Hepatocyte (in vitro differentiated cells): ENCODE measurements around the gene KLC3. TPM values are rescaled to one million over a fixed set of nuclear protein-coding genes. Genes with fewer than 3 reads are reported as not detected.

Experiments
- DNase-seq: peaks from one replicate; pipeline ENCODE4 v3.0.0-alpha.2; 2016; ENCODE audit warnings: low spot score
- H2AFZ ChIP-seq: fragments of 200-600 bp; sonication (generic); 2 replicates; pipeline ENCODE4 v1.6.0; 2016; ENCODE audit warnings: antibody characterized with exemption, mild to moderate bottlenecking
- H3K27ac ChIP-seq: fragments of 200-600 bp; sonication (generic); 2 replicates; pipeline ENCODE4 v1.5.1; 2016; ENCODE audit warnings: mild to moderate bottlenecking
- H3K27me3 ChIP-seq: fragments of 200-600 bp; sonication (generic); 2 replicates; pipeline ENCODE4 v1.6.1; 2016
- H3K36me3 ChIP-seq: fragments of 200-600 bp; sonication (generic); replicated peaks from 2 replicates; pipeline ENCODE4 v1.5.1; 2016; ENCODE audit warnings: low read depth; ENCODE audit not compliant: insufficient read depth
- H3K4me1 ChIP-seq: fragments of 200-600 bp; sonication (generic); 2 replicates; pipeline ENCODE4 v1.5.1; 2016; ENCODE audit warnings: mild to moderate bottlenecking, moderate library complexity; ENCODE audit not compliant: insufficient read depth
- H3K4me2 ChIP-seq: fragments of 200-600 bp; sonication (generic); 2 replicates; pipeline ENCODE4 v1.6.0; 2016
- H3K4me3 ChIP-seq: fragments of 200-600 bp; sonication (generic); 2 replicates; pipeline ENCODE4 v1.5.1; 2016; ENCODE audit warnings: mild to moderate bottlenecking
- H3K79me2 ChIP-seq: fragments of 200-600 bp; sonication (generic); 2 replicates; pipeline ENCODE4 v1.6.0; 2017; ENCODE audit warnings: mild to moderate bottlenecking
- H3K9me2 ChIP-seq: fragments of 200-600 bp; sonication (generic); replicated peaks from 2 replicates; pipeline ENCODE4 v1.6.0; 2017; ENCODE audit warnings: mild to moderate bottlenecking; ENCODE audit not compliant: insufficient read depth
- H3K9me3 ChIP-seq: fragments of 200-600 bp; sonication (generic); 2 replicates; pipeline ENCODE4 v1.5.1; 2016; ENCODE audit warnings: low read depth, mild to moderate bottlenecking
- H4K20me1 ChIP-seq: fragments of 200-600 bp; sonication (generic); 2 replicates; pipeline ENCODE4 v1.6.0; 2016; ENCODE audit warnings: mild to moderate bottlenecking; ENCODE audit not compliant: insufficient read depth, poor library complexity, severe bottlenecking
- CTCF ChIP-seq: fragments of 200-600 bp; sonication (generic); IDR thresholded peaks from 2 replicates; pipeline ENCODE4 v1.5.1; 2016; ENCODE audit warnings: antibody characterized with exemption, mild to moderate bottlenecking; ENCODE audit not compliant: poor library complexity
- EZH2 ChIP-seq: fragments of 200-600 bp; sonication (generic); IDR thresholded peaks from 2 replicates; pipeline ENCODE4 v1.6.1; 2016; ENCODE audit warnings: antibody characterized with exemption, mild to moderate bottlenecking, borderline replicate concordance
- EZH2phosphoT487 ChIP-seq: fragments of 200-600 bp; sonication (generic); IDR thresholded peaks from one replicate; pipeline ENCODE4 v1.6.1; 2018; ENCODE audit warnings: antibody characterized with exemption, mild to moderate bottlenecking, low read depth, moderate library complexity; ENCODE audit not compliant: unreplicated experiment, severe bottlenecking
- WGBS: methylation state at CpG from one replicate; pipeline ENCODE4 v1.1.6; 2016; ENCODE audit warnings: low lambda C conversion rate; ENCODE audit errors: missing lambda C conversion rate; 5-methylcytosine and 5-hydroxymethylcytosine counted together
- polyA plus RNA-seq: library from polyadenylated mRNA; unstranded; fragments of >200 nt; fragmentation: Nextera tagmentation; extraction: Ambion mirVana; gene quantifications from 2 replicates; pipeline ENCODE4 v1.2.1, GENCODE V29; 2016
- total RNA-seq: library from RNA; depleted of rRNA; stranded (reverse); fragments of >200 nt; gene quantifications from 2 replicates; pipeline ENCODE4 v1.2.3, GENCODE V29; 2014

KLC3 gene
- total and polyA plus RNA-seq, 2 experiments from 2014 or later, result 5.5 to 7.6 TPM

GRCh38 chr19:45344621-45345505 lies 4.3 kb downstream of the KLC3 start:
- no peaks in the 10 kb centered on the region for H3K36me3 ChIP-seq
- no peak overlapping the region for H2AFZ ChIP-seq
- H3K27ac ChIP-seq, result no peak overlapping the region
- no peaks in the 10 kb centered on the region for H3K79me2 ChIP-seq
- no peak overlapping the region for H3K4me2 ChIP-seq
- H3K9me2 ChIP-seq, result no peaks in the 10 kb centered on the region
- H3K27me3 ChIP-seq, result peaks cover 15% of the 10 kb centered on the region
- 56% methylated on average over 14 of the region's 15 CpGs for WGBS
- TF ChIP-seq CTCF, result no peak
- H3K9me3 ChIP-seq, result no peaks in the 10 kb centered on the region
- no peaks in the 10 kb centered on the region for H4K20me1 ChIP-seq
- DNase-seq, result no peak
- H3K4me1 ChIP-seq, result no peaks in the 10 kb centered on the region
- no peak overlapping the region for H3K4me3 ChIP-seq

- H3K4me2 ChIP-seq, result no peak overlapping the region
- no peaks in the 10 kb centered on the region for H4K20me1 ChIP-seq
- no peak for DNase-seq
- no peak for TF ChIP-seq EZH2phosphoT487
- TF ChIP-seq EZH2, result no peak
- WGBS, result 91% methylated on average over 14 of the region's 15 CpGs
- no peaks in the 10 kb centered on the region for H3K79me2 ChIP-seq
- peaks cover 15% of the 10 kb centered on the region for H3K27me3 ChIP-seq
- H3K4me3 ChIP-seq, result no peak overlapping the region
- no peak overlapping the region for H2AFZ ChIP-seq
- no peaks in the 10 kb centered on the region for H3K9me3 ChIP-seq
- no peaks in the 10 kb centered on the region for H3K36me3 ChIP-seq
- H3K9me2 ChIP-seq, result no peaks in the 10 kb centered on the region
- H3K27ac ChIP-seq, result no peak overlapping the region
- no peaks in the 10 kb centered on the region for H3K4me1 ChIP-seq
Observed at GRCh38 chr19:45345506-45345860, 4.9 kb downstream of the KLC3 start.

GRCh38 chr19:45346449-45346848 lies 5.9 kb downstream of the KLC3 start:
- Histone ChIP-seq H3K4me2 (no peak overlapping the region), H3K27ac (no peak overlapping the region), H4K20me1 (no peaks in the 10 kb centered on the region), H3K4me3 (no peak overlapping the region), H3K79me2 (no peaks in the 10 kb centered on the region), H3K4me1 (no peaks in the 10 kb centered on the region), H3K9me2 (no peaks in the 10 kb centered on the region), H3K36me3 (no peaks in the 10 kb centered on the region), H2AFZ (no peak overlapping the region), H3K9me3 (no peaks in the 10 kb centered on the region), H3K27me3 (peaks cover 7% of the 10 kb centered on the region)
- 46% methylated on average over 24 of the region's 27 CpGs for WGBS
- TF ChIP-seq EZH2 (no peak), CTCF (no peak), EZH2phosphoT487 (no peak)
- DNase-seq, result no peak

GRCh38 chr19:45347570-45348366 lies 7.2 kb downstream of the KLC3 start:
- WGBS, result 83% methylated on average over 22 of the region's 25 CpGs
- Histone ChIP-seq H3K27me3 (peaks cover 3% of the 10 kb centered on the region), H2AFZ (no peak overlapping the region), H3K4me3 (no peak overlapping the region), H3K79me2 (no peaks in the 10 kb centered on the region), H3K4me2 (no peak overlapping the region), H3K4me1 (no peaks in the 10 kb centered on the region), H3K36me3 (no peaks in the 10 kb centered on the region), H4K20me1 (no peaks in the 10 kb centered on the region), H3K27ac (no peak overlapping the region), H3K9me3 (no peaks in the 10 kb centered on the region), H3K9me2 (no peaks in the 10 kb centered on the region)
- no peak for DNase-seq
- TF ChIP-seq EZH2 (no peak), EZH2phosphoT487 (no peak), CTCF (no peak)
